AG20443 (cell line): ENCODE results near the gene ATP6V1A.
A peak's percentile ranks its signal among the peaks of the same experiment; 100 is the strongest.

Experiments
- DNase-seq: peaks from one replicate; pipeline ENCODE4 v3.0.0; 2012; ENCODE audit warnings: low spot score, mixed read lengths

Gene ATP6V1A

GRCh38 chr3:113746548-113747282, at the start of gene ATP6V1A:
Gene ATP6V1A (plus strand): TSS chr3:113747035. CDS start chr3:113778754, 31,719 bp downstream.
- DNase-seq, result peak; percentile 90

GRCh38 chr3:113697500-113698090, 49.2 kb upstream of the ATP6V1A start:
- no peak for DNase-seq

GRCh38 chr3:113698213-113698742, 48.6 kb upstream of the ATP6V1A start:
- DNase-seq, result no peak

GRCh38 chr3:113698956-113699355, 47.9 kb upstream of the ATP6V1A start:
- peak; percentile 59 for DNase-seq

GRCh38 chr3:113707835-113708234, 39.0 kb upstream of the ATP6V1A start:
- DNase-seq, result no peak

GRCh38 chr3:113712129-113712528, 34.7 kb upstream of the ATP6V1A start:
- DNase-seq, result no peak

- DNase-seq, result no peak
Measured at GRCh38 chr3:113714702-113715101, 32.1 kb upstream of the ATP6V1A start.

GRCh38 chr3:113717308-113717707, 29.5 kb upstream of the ATP6V1A start:
- no peak for DNase-seq

- DNase-seq, result no peak
Measured at GRCh38 chr3:113717818-113718217, 29.0 kb upstream of the ATP6V1A start.

GRCh38 chr3:113719294-113719693, 27.5 kb upstream of the ATP6V1A start:
- no peak for DNase-seq

GRCh38 chr3:113719758-113720157, 27.1 kb upstream of the ATP6V1A start:
- no peak for DNase-seq

- no peak for DNase-seq
Measured at GRCh38 chr3:113721636-113722035, 25.2 kb upstream of the ATP6V1A start.

GRCh38 chr3:113728661-113729060, 18.2 kb upstream of the ATP6V1A start:
- no peak for DNase-seq

GRCh38 chr3:113730550-113730949, 16.3 kb upstream of the ATP6V1A start:
- DNase-seq, result no peak

GRCh38 chr3:113731694-113732093, 15.1 kb upstream of the ATP6V1A start:
- DNase-seq, result no peak

- DNase-seq, result peak; percentile 51
Measured at GRCh38 chr3:113736548-113737089, 10.2 kb upstream of the ATP6V1A start.

- peak; percentile 12 for DNase-seq
Measured at GRCh38 chr3:113741086-113741485, 5.7 kb upstream of the ATP6V1A start.

GRCh38 chr3:113741620-113742019, 5.2 kb upstream of the ATP6V1A start:
- no peak for DNase-seq

- DNase-seq, result no peak
Measured at GRCh38 chr3:113743006-113743630, 3.7 kb upstream of the ATP6V1A start.

GRCh38 chr3:113744941-113745755, 1.7 kb upstream of the ATP6V1A start:
- peak; percentile 90 for DNase-seq

GRCh38 chr3:113745756-113746547, 883 bp upstream of the ATP6V1A start, which contains the start of gene NAA50:
Gene NAA50 (minus strand): TSS chr3:113746249. CDS start chr3:113745949, 300 bp downstream.
- peak; percentile 96 for DNase-seq
